Calu3 (cell line): Measurements from ENCODE around the gene MINK1. TPM values are rescaled to one million over a fixed set of nuclear protein-coding genes. Genes with fewer than 3 reads are reported as not detected.
"Not testable (repeated sequence)": the region's sequence is repeated elsewhere in the genome, so short reads cannot be mapped to it uniquely, and the experiment has no call there.

Source experiments
- BruUV-seq: library from RNA; stranded (reverse); fragments of 400-500 nt; replicated peaks from 2 replicates; lab custom pipeline; 2021; lab: Mats Ljungman, UMichigan
- CTCF ChIA-PET: fragments of 300-600 bp; sonication (Branson Sonifier 250); formaldehyde crosslinking; loops from one replicate; lab custom pipeline; 2022; ENCODE audit warnings: antibody characterized with exemption; lab: Charles Lee
- DNase-seq: peaks from one replicate; pipeline ENCODE4 v3.0.0; 2022
- H3K27ac Mint-ChIP-seq: one replicate; pipeline ENCODE4 v1.8.0; 2022; ENCODE audit warnings: mixed read lengths; ENCODE audit not compliant: unreplicated experiment
- H3K27me3 Mint-ChIP-seq: one replicate; pipeline ENCODE4 v1.8.0; 2022; ENCODE audit warnings: mixed read lengths; ENCODE audit not compliant: unreplicated experiment
- H3K36me3 Mint-ChIP-seq: one replicate; pipeline ENCODE4 v1.8.0; 2022; ENCODE audit warnings: mild to moderate bottlenecking, moderate library complexity, mixed read lengths; ENCODE audit not compliant: insufficient read depth, unreplicated experiment
- H3K4me1 Mint-ChIP-seq: one replicate; pipeline ENCODE4 v1.8.0; 2022; ENCODE audit warnings: mild to moderate bottlenecking, low read depth, mixed read lengths; ENCODE audit not compliant: unreplicated experiment
- H3K4me3 Mint-ChIP-seq: one replicate; pipeline ENCODE4 v1.8.0; 2022; ENCODE audit warnings: mild to moderate bottlenecking, low read depth, moderate library complexity, mixed read lengths; ENCODE audit not compliant: unreplicated experiment
- H3K9me3 Mint-ChIP-seq: one replicate; pipeline ENCODE4 v1.8.0; 2022; ENCODE audit warnings: low read depth, mixed read lengths; ENCODE audit not compliant: unreplicated experiment
- CTCF ChIP-seq: fragments of 200-600 bp; IDR thresholded peaks from one replicate; pipeline ENCODE4 v1.8.0; 2022; ENCODE audit warnings: antibody characterized with exemption; ENCODE audit not compliant: unreplicated experiment
- intact Hi-C: fragments of 100-400 bp; cut with micrococcal nuclease; formaldehyde crosslinking; loops from one replicate; pipeline ENCODE4 v1.10.0; 2022; ENCODE audit not compliant: unreplicated experiment
- total RNA-seq: library from RNA; stranded (reverse); gene quantifications from 2 replicates; pipeline ENCODE4 v1.2.3, GENCODE V29; 2022

The MINK1 gene
- total RNA-seq, 1 experiment from 2014 or later, result 86.8 TPM

- no TSS peak for BruUV-seq
- H3K36me3 Mint-ChIP-seq, result no peaks in the 10 kb centered on the region
- H3K9me3 Mint-ChIP-seq, result no peaks in the 10 kb centered on the region
- H3K4me1 Mint-ChIP-seq, result peaks cover 2% of the 10 kb centered on the region
- TF ChIP-seq CTCF, result no peak
- no peak for DNase-seq
- intact Hi-C loops, result no loop called here
- CTCF ChIA-PET, result no interaction called here
- H3K4me3 Mint-ChIP-seq, result no peak overlapping the region
- H3K27me3 Mint-ChIP-seq, result no peaks in the 10 kb centered on the region
- H3K27ac Mint-ChIP-seq, result no peak overlapping the region
Observed at GRCh38 chr17:4823373-4824089, 9.6 kb upstream of the MINK1 start.

GRCh38 chr17:4827399-4827798 is 5.7 kb upstream of the MINK1 start:
- H3K9me3 Mint-ChIP-seq, result no peaks in the 10 kb centered on the region
- intact Hi-C loops, result no loop called here
- no peak overlapping the region for H3K27ac Mint-ChIP-seq
- H3K4me3 Mint-ChIP-seq, result no peak overlapping the region
- no peaks in the 10 kb centered on the region for H3K36me3 Mint-ChIP-seq
- peaks cover 9% of the 10 kb centered on the region for H3K4me1 Mint-ChIP-seq
- H3K27me3 Mint-ChIP-seq, result no peaks in the 10 kb centered on the region
- no peak for DNase-seq
- no TSS peak for BruUV-seq
- CTCF ChIA-PET, result no interaction called here
- no peak for TF ChIP-seq CTCF

- Mint-ChIP-seq H3K4me3 (peak overlapping the region; percentile 93), H3K4me1 (peaks cover 31% of the 10 kb centered on the region), H3K27ac (peak overlapping the region; percentile 98), H3K36me3 (peaks cover 25% of the 10 kb centered on the region)
- intact Hi-C loops, DNase-seq, H3K27me3 Mint-ChIP-seq, H3K9me3 Mint-ChIP-seq, CTCF ChIA-PET, BruUV-seq: not testable (repeated sequence)
Observed at GRCh38 chr17:4832829-4833177, 337 bp upstream of the MINK1 start.

- H3K27ac Mint-ChIP-seq, result peak overlapping the region; percentile 88
- peak overlapping the region; percentile 93 for H3K4me3 Mint-ChIP-seq
- BruUV-seq, result TSS peak; percentile 51
- peaks cover 25% of the 10 kb centered on the region for H3K36me3 Mint-ChIP-seq
- CTCF ChIA-PET, result interaction anchor here (0.8 kb wide), 1 partner anchor 44 kb away, joined by 4 read pairs; no protein-coding TSS in a partner anchor
- no peaks in the 10 kb centered on the region for H3K9me3 Mint-ChIP-seq
- no peaks in the 10 kb centered on the region for H3K27me3 Mint-ChIP-seq
- H3K4me1 Mint-ChIP-seq, result peaks cover 23% of the 10 kb centered on the region
- no peak for TF ChIP-seq CTCF
- peak; percentile 13 for DNase-seq
- intact Hi-C loops, result no loop called here
Observed at GRCh38 chr17:4833941-4834680, 971 bp downstream of the MINK1 start.

GRCh38 chr17:4834681-4835020 is 1.5 kb downstream of the MINK1 start:
- DNase-seq, result peak; percentile 12
- intact Hi-C loops, result loop anchor here (1.0 kb wide), 1 partner anchor 14 kb away; no protein-coding TSS in a partner anchor
- no TSS peak for BruUV-seq
- Mint-ChIP-seq H3K4me1 (peaks cover 28% of the 10 kb centered on the region), H3K4me3 (peak overlapping the region; percentile 93), H3K27me3 (no peaks in the 10 kb centered on the region), H3K36me3 (peaks cover 25% of the 10 kb centered on the region), H3K27ac (peak overlapping the region; percentile 88), H3K9me3 (no peaks in the 10 kb centered on the region)
- TF ChIP-seq CTCF, result no peak
- CTCF ChIA-PET, result interaction anchor here (0.8 kb wide), 1 partner anchor 44 kb away, joined by 4 read pairs; no protein-coding TSS in a partner anchor
